ENCODE results near the gene NECTIN2. TPM values are rescaled to one million over a fixed set of nuclear protein-coding genes. Genes with fewer than 3 reads are reported as not detected.

Gene NECTIN2
- total and polyA plus RNA-seq, 8 donors = 66.9 to 145 (median 81.7) TPM

GRCh38 chr19:44800461-44800860 is 45.6 kb upstream of the NECTIN2 start:
- peak; percentile 74 to 96 (median 86) for DNase-seq
- Histone ChIP-seq H3K27me3 (no peaks in the 10 kb centered on the region), H3K27ac (no peak overlapping the region), H3K4me3 (no peak overlapping the region), H3K9me3 (no peaks in the 10 kb centered on the region), H3K36me3 (no peaks in the 10 kb centered on the region), H3K4me1 (peaks cover 0 to 14% of the 10 kb centered on the region in 2 donors)
- peak; percentile 99 for ATAC-seq
- peak; percentile 91 to 93 for TF ChIP-seq CTCF (IDR thresholded peaks at IDR 0.05)
- intact Hi-C loops (cut with DNase I) = loop anchor here in 1 of 2 donors (5.0 kb wide), 1 partner anchor 42 kb away; no protein-coding TSS in a partner anchor

DNA sequence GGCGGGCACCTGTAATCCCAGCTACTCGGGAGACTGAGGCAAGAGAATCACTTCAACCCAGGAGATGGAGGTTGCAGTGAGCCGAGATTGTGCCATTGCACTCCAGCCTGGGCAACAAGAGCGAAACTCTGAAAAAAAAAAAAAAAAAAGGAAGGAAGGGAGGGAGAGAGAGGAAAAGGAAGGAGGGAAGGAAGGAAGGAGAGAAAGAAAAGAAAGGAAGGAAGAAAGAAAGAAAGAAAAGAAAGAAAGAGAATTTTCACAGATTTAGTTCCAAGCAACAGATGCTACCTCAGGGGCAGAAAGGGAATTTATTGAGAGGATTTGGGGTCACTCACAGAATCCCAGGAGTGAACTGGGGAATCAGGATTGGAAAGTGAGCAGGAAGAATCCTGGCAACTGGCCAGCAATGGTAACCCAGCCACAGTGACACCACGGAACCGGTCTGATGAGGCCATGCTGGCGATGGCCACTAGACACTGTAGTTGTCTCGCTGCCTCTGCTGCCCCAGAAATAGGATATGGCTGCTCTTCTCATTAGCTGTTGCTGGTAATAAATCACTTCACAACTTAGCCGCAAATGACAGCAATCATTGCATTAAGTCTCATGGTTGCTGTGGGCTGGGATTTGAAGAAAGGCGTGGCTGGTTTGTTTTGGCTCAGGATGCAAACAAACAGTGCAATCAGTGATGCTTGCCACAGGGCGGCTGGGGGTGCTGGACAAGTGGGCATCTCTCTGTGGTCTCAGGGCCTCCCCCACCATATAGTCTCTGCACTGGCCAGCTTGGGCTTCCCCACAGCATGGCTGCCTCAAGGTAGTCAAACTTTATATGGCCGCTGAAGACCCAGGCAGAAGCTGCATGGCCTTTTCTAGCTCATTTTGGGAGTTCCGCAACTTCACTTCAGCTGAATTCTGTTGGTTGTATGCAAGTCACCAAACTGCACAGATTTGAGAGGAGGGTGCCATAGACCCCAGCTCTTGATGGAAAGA is 42.4 kb upstream of the NECTIN2 start:
- intact Hi-C loops (cut with DNase I) = loop anchor here in 1 of 2 donors (5.0 kb wide), 1 partner anchor 39 kb away; no protein-coding TSS in a partner anchor
- ATAC-seq (no peak), DNase-seq (no peak)
- H3K27me3 ChIP-seq = peaks cover 0 to 8% of the 10 kb centered on the region in 2 donors
- H3K4me3 ChIP-seq = no peak overlapping the region
- H3K9me3 ChIP-seq = no peaks in the 10 kb centered on the region
- peaks cover 14 to 21% of the 10 kb centered on the region in 2 donors for H3K4me1 ChIP-seq
- TF ChIP-seq CTCF (IDR thresholded peaks at IDR 0.05) = no peak
- no peaks in the 10 kb centered on the region for H3K36me3 ChIP-seq
- no peak overlapping the region for H3K27ac ChIP-seq

DNA sequence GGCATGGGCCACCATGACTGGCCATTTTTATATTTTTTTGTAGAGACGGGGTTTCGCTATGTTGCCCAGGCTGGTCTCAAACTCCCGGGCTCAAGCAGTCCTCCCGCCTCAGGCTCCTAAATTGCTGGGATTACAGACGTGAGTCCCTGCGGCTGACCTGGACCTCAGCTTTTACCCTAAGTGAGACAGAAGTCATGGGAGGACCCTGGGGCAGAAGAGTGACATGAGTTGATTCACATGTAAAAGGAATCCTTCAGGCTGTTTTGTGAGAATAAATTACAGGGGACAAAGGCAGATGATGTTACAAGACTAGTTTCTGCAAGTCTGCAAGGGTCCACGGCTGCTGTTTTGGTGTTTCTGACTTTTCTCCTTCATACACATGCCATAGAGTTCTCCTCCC is 39.8 kb upstream of the NECTIN2 start:
- Histone ChIP-seq H3K9me3 (no peaks in the 10 kb centered on the region), H3K27ac (no peak overlapping the region), H3K36me3 (no peaks in the 10 kb centered on the region), H3K4me1 (peaks cover 14 to 25% of the 10 kb centered on the region in 2 donors), H3K4me3 (no peak overlapping the region), H3K27me3 (peaks cover 0 to 17% of the 10 kb centered on the region in 2 donors)
- no peak for ATAC-seq
- intact Hi-C loops (cut with DNase I) = no loop called here
- TF ChIP-seq CTCF (IDR thresholded peaks at IDR 0.05) = no peak
- DNase-seq = no peak

DNA sequence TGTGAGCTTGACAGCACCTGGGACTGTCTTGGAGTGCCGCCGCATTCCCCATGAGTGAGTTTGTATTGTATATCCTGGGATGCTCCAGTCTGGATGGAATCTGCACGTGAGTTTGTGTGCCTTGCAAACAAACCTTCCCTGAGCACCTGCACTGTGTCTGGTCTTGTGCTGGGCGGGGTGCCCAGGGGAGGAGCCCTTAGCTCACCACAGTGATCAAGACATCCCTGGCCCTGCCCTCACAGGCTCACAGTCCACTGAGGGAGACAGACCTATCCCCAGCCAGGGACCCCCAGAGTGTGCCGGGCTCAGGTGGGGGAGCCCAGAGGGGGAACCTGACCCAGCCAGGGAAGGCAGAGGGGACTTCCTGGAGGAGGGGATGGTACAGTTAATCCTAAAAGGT is 38.9 kb upstream of the NECTIN2 start:
- ATAC-seq = peak; percentile 47
- Histone ChIP-seq H3K4me1 (peaks cover 14 to 25% of the 10 kb centered on the region in 2 donors), H3K36me3 (no peaks in the 10 kb centered on the region), H3K27me3 (peaks cover 0 to 17% of the 10 kb centered on the region in 2 donors), H3K9me3 (no peaks in the 10 kb centered on the region), H3K27ac (peak overlapping the region; percentile 80 to 87), H3K4me3 (no peak overlapping the region)
- no peak for TF ChIP-seq CTCF (IDR thresholded peaks at IDR 0.05)
- peak in 1 of 4 donors; percentile 57 for DNase-seq
- intact Hi-C loops (cut with DNase I) = no loop called here
